HepG2 (cell line): Measurements from ENCODE around the gene PSPH. TPM values are rescaled to one million over a fixed set of nuclear protein-coding genes. Genes with fewer than 3 reads are reported as not detected.

Source experiments
- ARHGAP35 ChIP-seq: sonication (generic); formaldehyde crosslinking; IDR thresholded peaks from 2 replicates; pipeline ENCODE4 v1.9.0; 2022; ENCODE audit warnings: mild to moderate bottlenecking, inconsistent platforms, moderate library complexity, missing genetic modification reagents, borderline replicate concordance
- ARNT ChIP-seq: fragments of 450-650 bp; IDR thresholded peaks from 2 replicates; pipeline ENCODE4 v1.6.1; 2017
- BORCS8-MEF2B ChIP-seq: sonication (generic); formaldehyde crosslinking; IDR thresholded peaks from 2 replicates; pipeline ENCODE4 v1.8.0; 2022; ENCODE audit warnings: mild to moderate bottlenecking, missing genetic modification reagents
- CREB1 ChIP-seq, 2 experiments: fragments of 450-650 bp in 1 of 2; IDR thresholded peaks; 2 replicates each; pipeline ENCODE4 v1.6.1; 2016 to 2017; ENCODE audit warnings: control low read depth in 1 of 2, mild to moderate bottlenecking in 1 of 2, missing compliant biosample characterization in 1 of 2, missing genetic modification characterization in 1 of 2
- ELF3 ChIP-seq: IDR thresholded peaks from 2 replicates; pipeline ENCODE4 v1.6.1; 2016; ENCODE audit warnings: missing genetic modification reagents, missing compliant biosample characterization
- EP300 ChIP-seq, 3 experiments: sonication (generic) in 1 of 3; formaldehyde crosslinking in 1 of 3; IDR thresholded peaks; 2 replicates each; pipeline versions ENCODE4 v1.5.1 to v1.6.1; 2011 to 2020; ENCODE audit warnings: low read depth in 2 of 3, low read length in 2 of 3, borderline replicate concordance in 1 of 3, improper control_type of control experiment in 1 of 3, mild to moderate bottlenecking in 1 of 3, missing genetic modification reagents in 1 of 3, moderate library complexity in 1 of 3
- FOXO1 ChIP-seq: sonication (generic); formaldehyde crosslinking; IDR thresholded peaks from 2 replicates; pipeline ENCODE4 v1.4.0; 2020; ENCODE audit warnings: missing genetic modification reagents
- GPBP1L1 ChIP-seq: sonication (generic); formaldehyde crosslinking; IDR thresholded peaks from 2 replicates; pipeline ENCODE4 v1.5.0; 2020; ENCODE audit warnings: mild to moderate bottlenecking, missing genetic modification reagents
- HNF1B ChIP-seq: sonication (generic); formaldehyde crosslinking; IDR thresholded peaks from 2 replicates; pipeline ENCODE4 v1.5.1; 2020; ENCODE audit warnings: mild to moderate bottlenecking, moderate library complexity, missing genetic modification reagents
- MXI1 ChIP-seq: IDR thresholded peaks from 3 replicates; pipeline ENCODE4 v1.6.1; 2012; ENCODE audit warnings: low read depth, low read length, inconsistent platforms, borderline replicate concordance
- NR2C2 ChIP-seq: sonication (generic); formaldehyde crosslinking; IDR thresholded peaks from 2 replicates; pipeline ENCODE4 v1.4.0; 2020; ENCODE audit warnings: missing genetic modification reagents, mild to moderate bottlenecking, moderate library complexity, borderline replicate concordance
- POGZ ChIP-seq: sonication (generic); formaldehyde crosslinking; IDR thresholded peaks from 2 replicates; pipeline ENCODE4 v1.4.0; 2020; ENCODE audit warnings: mild to moderate bottlenecking, missing genetic modification reagents
- SALL1 ChIP-seq: sonication (generic); formaldehyde crosslinking; IDR thresholded peaks from 2 replicates; pipeline ENCODE4 v1.8.0; 2022; ENCODE audit warnings: mild to moderate bottlenecking, missing genetic modification reagents
- SIX1 ChIP-seq: sonication (generic); formaldehyde crosslinking; IDR thresholded peaks from 2 replicates; pipeline ENCODE4 v1.4.0; 2020; ENCODE audit warnings: missing genetic modification reagents, borderline replicate concordance
- ZEB1 ChIP-seq: IDR thresholded peaks from 2 replicates; pipeline ENCODE4 v1.6.1; 2012; ENCODE audit warnings: mild to moderate bottlenecking, low read depth, inconsistent platforms; ENCODE audit not compliant: insufficient replicate concordance
- ZNF430 ChIP-seq: sonication (generic); formaldehyde crosslinking; IDR thresholded peaks from 2 replicates; pipeline ENCODE4 v1.9.0; 2021; ENCODE audit warnings: mild to moderate bottlenecking, missing genetic modification reagents
- ZNF7 ChIP-seq: IDR thresholded peaks from 2 replicates; pipeline ENCODE4 v1.6.1; 2016; ENCODE audit warnings: missing biosample characterization, missing genetic modification reagents
- ZNF772 ChIP-seq: sonication (generic); formaldehyde crosslinking; IDR thresholded peaks from 2 replicates; pipeline ENCODE4 v1.5.0; 2020; ENCODE audit warnings: mild to moderate bottlenecking, missing genetic modification reagents
- polyA plus RNA-seq, 8 experiments: library from polyadenylated mRNA; depleted of rRNA in 3 of 8; stranded (reverse) in 7 of 8; unstranded in 1 of 8; fragments of >200 nt; fragmentation: Illumina TruSeq in 4 of 8; extraction: Trizol in 4 of 8; gene quantifications; 2 replicates each; pipeline versions ENCODE4 v1.2.1 to v1.2.3, GENCODE V29; 2011 to 2016; ENCODE audit warnings: low read depth in 4 of 8, missing spikeins in 1 of 8, mixed read lengths in 1 of 8; ENCODE audit not compliant: insufficient read depth in 1 of 8
- total RNA-seq, 5 experiments: library from RNA; depleted of rRNA; stranded (reverse); fragments of >200 nt; fragmentation: Illumina TruSeq; extraction: Trizol; gene quantifications; 2 replicates each; pipeline ENCODE4 v1.2.3, GENCODE V29; 2016; ENCODE audit warnings: low read depth in 1 of 5
- TF ChIP-seq, protein P1 (sequence below): sonication (generic); formaldehyde crosslinking; conservative IDR thresholded peaks from 2 replicates; pipeline ENCODE4 v1.8.0; 2022; ENCODE audit warnings: mild to moderate bottlenecking, moderate library complexity, missing genetic modification reagents
- TF ChIP-seq, protein P2 (sequence below): IDR thresholded peaks from 2 replicates; pipeline ENCODE4 v1.4.0; 2020; ENCODE audit warnings: mild to moderate bottlenecking, missing genetic modification reagents

The PSPH gene
- total and polyA plus RNA-seq, 2 of the 13 experiments (the other 11 are each of a cell fraction or from before 2014, with no cell fraction given): 85.5 to 124 TPM

GRCh38 chr7:55996856-55997500, 54.3 kb downstream of the PSPH start (continued):
- TF ChIP-seq ELF3 (CRISPR knock-in tag): no peak; the same call in 1 of the 2 replicates
- TF ChIP-seq POGZ (CRISPR knock-in tag): peak; percentile 69; the same call in 1 of the 2 replicates
- TF ChIP-seq BORCS8-MEF2B (CRISPR knock-in tag): no peak
- peak; percentile 47; the same call in 1 of the 3 replicates for TF ChIP-seq MXI1
- peak; percentile 79 for TF ChIP-seq ZEB1
- TF ChIP-seq, protein P1, sequence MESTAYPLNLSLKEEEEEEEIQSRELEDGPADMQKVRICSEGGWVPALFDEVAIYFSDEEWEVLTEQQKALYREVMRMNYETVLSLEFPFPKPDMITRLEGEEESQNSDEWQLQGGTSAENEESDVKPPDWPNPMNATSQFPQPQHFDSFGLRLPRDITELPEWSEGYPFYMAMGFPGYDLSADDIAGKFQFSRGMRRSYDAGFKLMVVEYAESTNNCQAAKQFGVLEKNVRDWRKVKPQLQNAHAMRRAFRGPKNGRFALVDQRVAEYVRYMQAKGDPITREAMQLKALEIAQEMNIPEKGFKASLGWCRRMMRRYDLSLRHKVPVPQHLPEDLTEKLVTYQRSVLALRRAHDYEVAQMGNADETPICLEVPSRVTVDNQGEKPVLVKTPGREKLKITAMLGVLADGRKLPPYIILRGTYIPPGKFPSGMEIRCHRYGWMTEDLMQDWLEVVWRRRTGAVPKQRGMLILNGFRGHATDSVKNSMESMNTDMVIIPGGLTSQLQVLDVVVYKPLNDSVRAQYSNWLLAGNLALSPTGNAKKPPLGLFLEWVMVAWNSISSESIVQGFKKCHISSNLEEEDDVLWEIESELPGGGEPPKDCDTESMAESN (CRISPR knock-in tag): peak; percentile 54
- 0 out of 2 replicates have a peak, but pooled peaks have one; percentile 15 for TF ChIP-seq CREB1 (IDR thresholded peaks at IDR 0.05)
- 0 out of 2 replicates have a peak, but pooled peaks have one; percentile 23 for TF ChIP-seq CREB1 (CRISPR knock-in tag; IDR thresholded peaks at IDR 0.05)
- peak; percentile 78 for TF ChIP-seq HNF1B (CRISPR knock-in tag)
- peak; percentile 32 to 33; a peak in 1 of 4 replicates for TF ChIP-seq EP300 (IDR thresholded peaks at IDR 0.05; ENCODE audit: low read depth in 2 of 2, low read length in 2 of 2)
- 0 out of 2 replicates have a peak, but pooled peaks have one; percentile 10 for TF ChIP-seq EP300 (CRISPR knock-in tag; IDR thresholded peaks at IDR 0.05; ENCODE audit: borderline replicate concordance)
- peak; percentile 52; the same call in 1 of the 2 replicates for TF ChIP-seq SIX1 (CRISPR knock-in tag)
- no peak for TF ChIP-seq ZNF7 (CRISPR knock-in tag)
- TF ChIP-seq, protein P2, sequence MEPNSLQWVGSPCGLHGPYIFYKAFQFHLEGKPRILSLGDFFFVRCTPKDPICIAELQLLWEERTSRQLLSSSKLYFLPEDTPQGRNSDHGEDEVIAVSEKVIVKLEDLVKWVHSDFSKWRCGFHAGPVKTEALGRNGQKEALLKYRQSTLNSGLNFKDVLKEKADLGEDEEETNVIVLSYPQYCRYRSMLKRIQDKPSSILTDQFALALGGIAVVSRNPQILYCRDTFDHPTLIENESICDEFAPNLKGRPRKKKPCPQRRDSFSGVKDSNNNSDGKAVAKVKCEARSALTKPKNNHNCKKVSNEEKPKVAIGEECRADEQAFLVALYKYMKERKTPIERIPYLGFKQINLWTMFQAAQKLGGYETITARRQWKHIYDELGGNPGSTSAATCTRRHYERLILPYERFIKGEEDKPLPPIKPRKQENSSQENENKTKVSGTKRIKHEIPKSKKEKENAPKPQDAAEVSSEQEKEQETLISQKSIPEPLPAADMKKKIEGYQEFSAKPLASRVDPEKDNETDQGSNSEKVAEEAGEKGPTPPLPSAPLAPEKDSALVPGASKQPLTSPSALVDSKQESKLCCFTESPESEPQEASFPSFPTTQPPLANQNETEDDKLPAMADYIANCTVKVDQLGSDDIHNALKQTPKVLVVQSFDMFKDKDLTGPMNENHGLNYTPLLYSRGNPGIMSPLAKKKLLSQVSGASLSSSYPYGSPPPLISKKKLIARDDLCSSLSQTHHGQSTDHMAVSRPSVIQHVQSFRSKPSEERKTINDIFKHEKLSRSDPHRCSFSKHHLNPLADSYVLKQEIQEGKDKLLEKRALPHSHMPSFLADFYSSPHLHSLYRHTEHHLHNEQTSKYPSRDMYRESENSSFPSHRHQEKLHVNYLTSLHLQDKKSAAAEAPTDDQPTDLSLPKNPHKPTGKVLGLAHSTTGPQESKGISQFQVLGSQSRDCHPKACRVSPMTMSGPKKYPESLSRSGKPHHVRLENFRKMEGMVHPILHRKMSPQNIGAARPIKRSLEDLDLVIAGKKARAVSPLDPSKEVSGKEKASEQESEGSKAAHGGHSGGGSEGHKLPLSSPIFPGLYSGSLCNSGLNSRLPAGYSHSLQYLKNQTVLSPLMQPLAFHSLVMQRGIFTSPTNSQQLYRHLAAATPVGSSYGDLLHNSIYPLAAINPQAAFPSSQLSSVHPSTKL (CRISPR knock-in tag): peak; percentile 95
- TF ChIP-seq ZNF430 (CRISPR knock-in tag): 0 out of 2 replicates have a peak, but pooled peaks have one; percentile 28
- 0 out of 2 replicates have a peak, but pooled peaks have one; percentile 25 for TF ChIP-seq FOXO1 (CRISPR knock-in tag)
- TF ChIP-seq ARHGAP35 (CRISPR knock-in tag): no peak
- peak; percentile 93 for TF ChIP-seq SALL1
- no peak for TF ChIP-seq GPBP1L1 (CRISPR knock-in tag)
- peak; percentile 91 for TF ChIP-seq NR2C2 (CRISPR knock-in tag)
- no peak for TF ChIP-seq ARNT
- 0 out of 2 replicates have a peak, but pooled peaks have one; percentile 47 for TF ChIP-seq ZNF772 (CRISPR knock-in tag)
